Mesenchymal stem cell (in vitro differentiated cells and primary cell): Measurements from ENCODE around the gene AKT1.

Experiments
- DNase-seq: peaks from one replicate; pipeline ENCODE4 v3.0.0-alpha.2; 2013
- H2AFZ ChIP-seq: one replicate; pipeline ENCODE4 v1.6.1; 2013; ENCODE audit warnings: low read depth, mild to moderate bottlenecking, control low read depth, inconsistent platforms, low read length, moderate library complexity
- H2AK5ac ChIP-seq: 2 replicates; pipeline ENCODE4 v1.6.1; 2013; ENCODE audit warnings: low read length, moderate library complexity, mild to moderate bottlenecking, inconsistent platforms; ENCODE audit not compliant: severe bottlenecking
- H2BK120ac ChIP-seq: one replicate; pipeline ENCODE4 v1.6.1; 2013; ENCODE audit warnings: low read depth, mild to moderate bottlenecking, inconsistent platforms, low read length, moderate library complexity
- H2BK12ac ChIP-seq, 2 experiments: one replicate each; pipeline ENCODE4 v1.6.1; 2013; ENCODE audit warnings: inconsistent platforms in 2 of 2, low read length in 2 of 2, mild to moderate bottlenecking in 2 of 2, moderate library complexity in 2 of 2, control low read depth in 1 of 2
- H2BK15ac ChIP-seq: one replicate; pipeline ENCODE4 v1.6.1; 2013; ENCODE audit warnings: mild to moderate bottlenecking, low read depth, inconsistent platforms; ENCODE audit not compliant: poor library complexity, severe bottlenecking
- H2BK5ac ChIP-seq: 2 replicates; pipeline ENCODE4 v1.6.1; 2013; ENCODE audit warnings: low read depth, mild to moderate bottlenecking, low read length, control low read depth, inconsistent platforms; ENCODE audit not compliant: poor library complexity, severe bottlenecking
- H3K14ac ChIP-seq, 2 experiments: one replicate each; pipeline ENCODE4 v1.6.1; 2013; ENCODE audit warnings: inconsistent platforms in 2 of 2, low read length in 2 of 2, control low read depth in 1 of 2, mild to moderate bottlenecking in 1 of 2, moderate library complexity in 1 of 2
- H3K18ac ChIP-seq, 2 experiments: one replicate each; pipeline ENCODE4 v1.6.1; 2013; ENCODE audit warnings: inconsistent platforms in 2 of 2, low read length in 2 of 2, control low read depth in 1 of 2, low read depth in 1 of 2, mild to moderate bottlenecking in 1 of 2
- H3K23ac ChIP-seq, 2 experiments: one replicate each; pipeline ENCODE4 v1.6.1; 2013; ENCODE audit warnings: inconsistent platforms in 2 of 2, low read length in 2 of 2, mild to moderate bottlenecking in 2 of 2, moderate library complexity in 2 of 2, control low read depth in 1 of 2
- H3K27ac ChIP-seq: 2 replicates; pipeline ENCODE4 v1.5.1; 2013; ENCODE audit warnings: mild to moderate bottlenecking, moderate library complexity, low read length, control low read depth, inconsistent platforms; ENCODE audit not compliant: poor library complexity, severe bottlenecking
- H3K27me3 ChIP-seq, 2 experiments: 2 replicates each; pipeline versions ENCODE4 v1.6.1 to v1.7.0; 2013; ENCODE audit warnings: low read length in 2 of 2, mild to moderate bottlenecking in 2 of 2, moderate library complexity in 2 of 2, control low read depth in 1 of 2, inconsistent platforms in 1 of 2; ENCODE audit not compliant: control insufficient read depth in 1 of 2, insufficient read depth in 1 of 2
- H3K36me3 ChIP-seq, 2 experiments: 2 replicates each; pipeline versions ENCODE4 v1.6.1 to v1.7.0; 2013; ENCODE audit warnings: low read length in 2 of 2, control low read depth in 1 of 2, inconsistent platforms in 1 of 2, low read depth in 1 of 2, mild to moderate bottlenecking in 1 of 2; ENCODE audit not compliant: insufficient read depth in 2 of 2, control insufficient read depth in 1 of 2
- H3K4ac ChIP-seq, 2 experiments: one replicate each; pipeline ENCODE4 v1.6.1; 2013; ENCODE audit warnings: inconsistent platforms in 2 of 2, low read length in 2 of 2, mild to moderate bottlenecking in 2 of 2, moderate library complexity in 2 of 2, control low read depth in 1 of 2, low read depth in 1 of 2
- H3K4me1 ChIP-seq: 2 replicates; pipeline ENCODE4 v1.6.1; 2013; ENCODE audit warnings: low read depth, low read length, control low read depth; ENCODE audit not compliant: control insufficient read depth, insufficient read depth
- H3K4me2 ChIP-seq: 2 replicates; pipeline ENCODE4 v1.6.1; 2013; ENCODE audit warnings: low read length, mild to moderate bottlenecking, inconsistent platforms; ENCODE audit not compliant: poor library complexity, severe bottlenecking
- H3K4me3 ChIP-seq, 2 experiments: 2 replicates each; pipeline versions ENCODE4 v1.5.1 to v1.7.0; 2013; ENCODE audit warnings: low read length in 2 of 2, mild to moderate bottlenecking in 2 of 2, control low read depth in 1 of 2, low read depth in 1 of 2; ENCODE audit not compliant: insufficient read depth in 1 of 2
- H3K79me1 ChIP-seq: replicated peaks from 2 replicates; pipeline ENCODE4 v1.6.1; 2013; ENCODE audit warnings: mild to moderate bottlenecking, control low read depth, low read length, inconsistent platforms; ENCODE audit not compliant: poor library complexity, severe bottlenecking
- H3K9ac ChIP-seq: 2 replicates; pipeline ENCODE4 v1.7.0; 2013; ENCODE audit warnings: mild to moderate bottlenecking, low read length, moderate library complexity
- H3K9me3 ChIP-seq: 2 replicates; pipeline ENCODE4 v1.7.0; 2013; ENCODE audit warnings: mild to moderate bottlenecking, low read length; ENCODE audit not compliant: control insufficient read depth
- H4K8ac ChIP-seq: one replicate; pipeline ENCODE4 v1.6.1; 2013; ENCODE audit warnings: inconsistent platforms, mild to moderate bottlenecking, low read length, moderate library complexity
- H4K91ac ChIP-seq: one replicate; pipeline ENCODE4 v1.6.1; 2013; ENCODE audit warnings: mild to moderate bottlenecking, low read length, inconsistent platforms
- WGBS: methylation state at CpG from one replicate; pipeline ENCODE4 v1.1.7; 2013; ENCODE audit warnings: mixed read lengths; 5-methylcytosine and 5-hydroxymethylcytosine counted together

AKT1 gene

GRCh38 chr14:104784218-104784568, 11.4 kb downstream of the AKT1 start:
- no peak overlapping the region for H3K4ac ChIP-seq
- no peaks in the 10 kb centered on the region for H3K27me3 ChIP-seq
- H3K9ac ChIP-seq: no peak overlapping the region
- peaks cover 27% of the 10 kb centered on the region for H3K4me1 ChIP-seq
- H3K4me2 ChIP-seq: no peak overlapping the region
- no peak overlapping the region for H3K23ac ChIP-seq
- H3K79me1 ChIP-seq: peaks cover 60% of the 10 kb centered on the region
- no peaks in the 10 kb centered on the region for H3K9me3 ChIP-seq
- DNase-seq: no peak
- peaks cover 11 to 100% of the 10 kb centered on the region in 2 experiments for H3K36me3 ChIP-seq
- H3K27ac ChIP-seq: no peak overlapping the region
- 95% methylated on average over 7 of the region's 9 CpGs for WGBS
- no peak overlapping the region for H2AK5ac ChIP-seq
- H3K18ac ChIP-seq: no peak overlapping the region
- no peak overlapping the region for H2BK120ac ChIP-seq
- H4K91ac ChIP-seq: no peak overlapping the region
- H2BK15ac ChIP-seq: no peak overlapping the region
- H3K4me3 ChIP-seq: no peak overlapping the region
- H2BK12ac ChIP-seq: no peak overlapping the region
- H3K14ac ChIP-seq: no peak overlapping the region
- no peak overlapping the region for H2AFZ ChIP-seq
- H2BK5ac ChIP-seq: no peak overlapping the region
- no peak overlapping the region for H4K8ac ChIP-seq

GRCh38 chr14:104783484-104784217, 11.9 kb downstream of the AKT1 start:
- H4K8ac ChIP-seq: no peak overlapping the region
- H3K4me3 ChIP-seq: no peak overlapping the region
- no peak overlapping the region for H3K4me2 ChIP-seq
- no peak overlapping the region for H3K9ac ChIP-seq
- no peak overlapping the region for H3K18ac ChIP-seq
- H2BK15ac ChIP-seq: no peak overlapping the region
- H4K91ac ChIP-seq: no peak overlapping the region
- H2AK5ac ChIP-seq: no peak overlapping the region
- no peaks in the 10 kb centered on the region for H3K27me3 ChIP-seq
- H2AFZ ChIP-seq: no peak overlapping the region
- no peak overlapping the region for H3K23ac ChIP-seq
- peaks cover 27% of the 10 kb centered on the region for H3K4me1 ChIP-seq
- H3K27ac ChIP-seq: no peak overlapping the region
- peaks cover 63% of the 10 kb centered on the region for H3K79me1 ChIP-seq
- H3K4ac ChIP-seq: no peak overlapping the region
- H2BK5ac ChIP-seq: no peak overlapping the region
- H2BK120ac ChIP-seq: no peak overlapping the region
- peaks cover 11 to 100% of the 10 kb centered on the region in 2 experiments for H3K36me3 ChIP-seq
- WGBS: 96% methylated on average over 16 of the region's 16 CpGs
- H3K9me3 ChIP-seq: no peaks in the 10 kb centered on the region
- no peak overlapping the region for H3K14ac ChIP-seq
- no peak overlapping the region for H2BK12ac ChIP-seq
- DNase-seq: no peak

DNA sequence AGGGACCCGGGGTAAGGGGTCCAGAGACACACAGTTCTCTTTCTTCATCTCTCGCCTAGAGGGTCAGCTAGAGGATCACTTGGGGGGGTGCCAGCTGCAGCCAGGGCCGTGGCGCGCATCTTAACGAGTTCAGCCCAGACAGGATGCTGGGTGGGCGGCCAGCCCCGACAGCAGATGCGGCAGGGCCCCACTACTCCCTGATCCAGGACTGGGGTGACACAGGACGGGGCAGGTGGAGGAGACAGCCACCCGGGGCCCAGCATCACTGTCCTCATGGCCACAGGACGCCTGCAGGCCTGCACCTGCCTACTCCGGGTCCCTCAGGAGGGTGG, 12.8 kb downstream of the AKT1 start:
- Histone ChIP-seq H2BK120ac (no peak overlapping the region), H3K4me2 (no peak overlapping the region), H3K36me3 (peaks cover 6 to 98% of the 10 kb centered on the region in 2 experiments), H4K8ac (no peak overlapping the region), H3K9ac (no peak overlapping the region), H2AFZ (no peak overlapping the region), H2BK5ac (no peak overlapping the region), H3K14ac (no peak overlapping the region), H3K4ac (no peak overlapping the region), H3K4me1 (peaks cover 29% of the 10 kb centered on the region), H2BK15ac (no peak overlapping the region), H3K79me1 (peaks cover 58% of the 10 kb centered on the region), H2AK5ac (no peak overlapping the region), H3K9me3 (no peaks in the 10 kb centered on the region), H3K27ac (no peak overlapping the region), H3K4me3 (no peak overlapping the region), H3K18ac (no peak overlapping the region), H2BK12ac (no peak overlapping the region), H3K27me3 (no peaks in the 10 kb centered on the region), H3K23ac (no peak overlapping the region), H4K91ac (no peak overlapping the region)
- DNase-seq: no peak
- WGBS: 94% methylated on average over 13 of the region's 13 CpGs

- Histone ChIP-seq H2AK5ac (no peak overlapping the region), H3K14ac (no peak overlapping the region), H2BK120ac (no peak overlapping the region), H3K4me2 (no peak overlapping the region), H2BK12ac (no peak overlapping the region), H3K4ac (no peak overlapping the region), H3K23ac (no peak overlapping the region), H2AFZ (no peak overlapping the region), H3K79me1 (peaks cover 56% of the 10 kb centered on the region), H3K9me3 (no peaks in the 10 kb centered on the region), H3K4me1 (peaks cover 34% of the 10 kb centered on the region), H4K91ac (no peak overlapping the region), H3K18ac (no peak overlapping the region), H3K4me3 (no peak overlapping the region), H2BK15ac (no peak overlapping the region), H4K8ac (no peak overlapping the region), H3K36me3 (peaks cover 8 to 98% of the 10 kb centered on the region in 2 experiments), H2BK5ac (no peak overlapping the region), H3K27me3 (no peaks in the 10 kb centered on the region), H3K27ac (no peak overlapping the region), H3K9ac (no peak overlapping the region)
- no peak for DNase-seq
- 96% methylated on average over 28 of the region's 28 CpGs for WGBS
Observed at GRCh38 chr14:104782086-104782807, 13.3 kb downstream of the AKT1 start.
